Left lung (tissue), 10 donors: ENCODE results near the gene RBFOX2. TPM values are rescaled to one million over a fixed set of nuclear protein-coding genes. Genes with fewer than 3 reads are reported as not detected.
A peak's percentile ranks its signal among the peaks of the same experiment; 100 is the strongest.

Experiments used
- ATAC-seq: fragments of 200-7000 bp; cut with Tn5 transposase; one replicate; pipeline ENCODE4 v1.9.1; 2020; ENCODE audit warnings: moderate library complexity
- DNase-seq, 4 donors: peaks; one replicate each; pipeline ENCODE4 v3.0.0-alpha.2; 2013 to 2020
- H3K27ac ChIP-seq, 2 donors: fragments of 200-600 bp; sonication (generic) in 1 of 2; one replicate each; pipeline versions ENCODE4 v1.5.0 to v1.8.0; 2020 to 2021
- H3K27me3 ChIP-seq, 2 donors: fragments of 200-600 bp; sonication (generic) in 1 of 2; one replicate each; pipeline versions ENCODE4 v1.5.0 to v1.8.0; 2020 to 2021
- H3K36me3 ChIP-seq, 2 donors: fragments of 200-600 bp; sonication (generic) in 1 of 2; one replicate each; pipeline versions ENCODE4 v1.5.0 to v1.8.0; 2020 to 2021
- H3K4me1 ChIP-seq, 2 donors: fragments of 200-600 bp; one replicate each; pipeline ENCODE4 v1.8.0; 2021
- H3K4me3 ChIP-seq, 2 donors: fragments of 200-600 bp; sonication (generic) in 1 of 2; one replicate each; pipeline versions ENCODE4 v1.5.0 to v1.8.0; 2020 to 2021; ENCODE audit warnings: mild to moderate bottlenecking in 1 of 2
- H3K9me3 ChIP-seq, 2 donors: fragments of 200-600 bp; sonication (generic) in 1 of 2; one replicate each; pipeline versions ENCODE4 v1.5.0 to v1.8.0; 2020 to 2021
- intact Hi-C, 2 donors: fragments of 100-400 bp; cut with DNase I; formaldehyde crosslinking; loops; one replicate each; pipeline versions ENCODE4 v1.11.2 to v1.14.2; 2022
- polyA plus RNA-seq, 6 donors: library from polyadenylated mRNA; unstranded; fragments of 120-200 nt; gene quantifications; one replicate each; pipeline ENCODE4 v1.2.1, GENCODE V29; 2013; ENCODE audit not compliant: insufficient read length in 6 of 6
- total RNA-seq, 2 donors: library from RNA; stranded (reverse); fragmentation: NEBNext Ultra II Directional; extraction: Animal tissue kit (Norgen Biotek cat#: 25700); gene quantifications; one replicate each; pipeline ENCODE4 v1.2.1, GENCODE V29; 2021
- TF ChIP-seq, protein P1 (sequence below), 2 donors: fragments of 200-600 bp; sonication (generic) in 1 of 2; IDR thresholded peaks; one replicate each; pipeline versions ENCODE4 v1.5.0 to v1.8.0; 2021; ENCODE audit warnings: antibody characterized with exemption in 2 of 2
- donor health status: DM: no; HTN: yes; CAD: no.
- donor health status: DM: no; HTN: no; CAD: no.

Gene RBFOX2
- total and polyA plus RNA-seq, 8 donors, result 63.1 to 171 (median 154) TPM

DNA sequence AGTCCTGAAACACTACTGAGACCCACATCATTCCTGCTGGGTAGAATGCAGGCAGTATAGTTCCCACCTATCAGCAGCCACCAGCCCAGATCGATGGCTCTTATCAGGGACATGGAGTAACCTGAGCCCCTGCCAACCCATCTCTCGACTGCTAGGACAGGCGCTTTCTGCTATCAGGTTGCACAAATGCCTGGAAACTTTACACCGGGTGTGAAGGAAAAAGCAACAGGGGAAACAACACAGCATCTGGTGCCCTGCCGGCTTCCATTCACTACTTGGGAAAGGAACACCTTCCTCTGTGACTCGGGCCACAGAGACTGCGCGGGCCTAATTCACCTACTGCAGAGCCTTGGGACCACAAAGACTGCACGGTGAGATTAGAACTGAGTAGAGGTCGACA lies 18.5 kb downstream of the RBFOX2 start:
- DNase-seq (no peak), ATAC-seq (no peak)
- intact Hi-C loops, result no loop called here
- Histone ChIP-seq H3K4me1 (peaks cover 8 to 17% of the 10 kb centered on the region in 2 donors), H3K27ac (no peak overlapping the region), H3K9me3 (no peaks in the 10 kb centered on the region), H3K27me3 (no peaks in the 10 kb centered on the region), H3K4me3 (no peak overlapping the region), H3K36me3 (no peaks in the 10 kb centered on the region)
- TF ChIP-seq, protein P1, sequence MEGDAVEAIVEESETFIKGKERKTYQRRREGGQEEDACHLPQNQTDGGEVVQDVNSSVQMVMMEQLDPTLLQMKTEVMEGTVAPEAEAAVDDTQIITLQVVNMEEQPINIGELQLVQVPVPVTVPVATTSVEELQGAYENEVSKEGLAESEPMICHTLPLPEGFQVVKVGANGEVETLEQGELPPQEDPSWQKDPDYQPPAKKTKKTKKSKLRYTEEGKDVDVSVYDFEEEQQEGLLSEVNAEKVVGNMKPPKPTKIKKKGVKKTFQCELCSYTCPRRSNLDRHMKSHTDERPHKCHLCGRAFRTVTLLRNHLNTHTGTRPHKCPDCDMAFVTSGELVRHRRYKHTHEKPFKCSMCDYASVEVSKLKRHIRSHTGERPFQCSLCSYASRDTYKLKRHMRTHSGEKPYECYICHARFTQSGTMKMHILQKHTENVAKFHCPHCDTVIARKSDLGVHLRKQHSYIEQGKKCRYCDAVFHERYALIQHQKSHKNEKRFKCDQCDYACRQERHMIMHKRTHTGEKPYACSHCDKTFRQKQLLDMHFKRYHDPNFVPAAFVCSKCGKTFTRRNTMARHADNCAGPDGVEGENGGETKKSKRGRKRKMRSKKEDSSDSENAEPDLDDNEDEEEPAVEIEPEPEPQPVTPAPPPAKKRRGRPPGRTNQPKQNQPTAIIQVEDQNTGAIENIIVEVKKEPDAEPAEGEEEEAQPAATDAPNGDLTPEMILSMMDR (IDR thresholded peaks at IDR 0.05), result no peak

DNA sequence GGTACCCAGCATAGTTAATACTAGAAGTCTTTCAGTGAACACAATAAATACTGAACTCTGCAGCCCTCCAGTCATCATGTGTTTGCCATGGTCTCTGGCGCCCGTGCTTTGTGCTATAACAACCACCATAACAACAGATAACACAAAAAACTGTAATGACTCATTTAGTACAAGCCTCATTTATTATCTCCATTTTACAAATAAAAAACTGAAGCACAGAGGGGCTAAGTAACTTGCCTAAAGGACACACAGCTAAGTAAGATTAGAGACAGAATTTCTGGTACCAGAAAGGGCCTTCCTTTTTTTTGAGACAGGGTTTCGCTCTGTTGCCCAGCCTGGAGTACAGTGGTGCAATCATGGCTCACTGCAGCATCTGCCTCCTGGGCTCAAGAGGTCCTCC lies 19.5 kb downstream of the RBFOX2 start:
- H3K9me3 ChIP-seq, result no peaks in the 10 kb centered on the region
- H3K4me1 ChIP-seq, result peaks cover 5 to 8% of the 10 kb centered on the region in 2 donors
- H3K4me3 ChIP-seq, result no peak overlapping the region
- TF ChIP-seq, protein P1 (IDR thresholded peaks at IDR 0.05), result no peak
- intact Hi-C loops, result no loop called here
- H3K27ac ChIP-seq, result no peak overlapping the region
- no peaks in the 10 kb centered on the region for H3K27me3 ChIP-seq
- no peaks in the 10 kb centered on the region for H3K36me3 ChIP-seq
- no peak for DNase-seq
- peak; percentile 47 for ATAC-seq

DNA sequence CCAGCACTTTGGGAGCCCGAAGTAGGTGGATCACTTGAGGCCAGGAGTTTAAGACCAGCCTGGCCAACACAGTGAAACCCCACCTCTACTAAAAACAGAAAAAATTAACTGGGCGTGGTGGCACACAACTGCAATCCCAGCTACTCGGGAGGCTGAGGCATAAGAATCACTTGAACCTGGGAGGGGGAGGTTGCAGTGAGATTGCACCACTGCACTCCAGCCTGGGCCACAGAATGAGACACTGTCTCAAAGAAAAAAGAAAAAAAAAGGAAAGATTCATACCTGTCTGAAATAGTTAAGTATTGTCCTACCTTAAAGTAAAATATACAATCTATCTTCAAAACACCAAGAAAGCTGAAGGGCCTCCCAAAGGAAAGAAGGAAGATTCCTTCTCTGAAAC lies 20.1 kb downstream of the RBFOX2 start:
- H3K27ac ChIP-seq, result no peak overlapping the region

DNA sequence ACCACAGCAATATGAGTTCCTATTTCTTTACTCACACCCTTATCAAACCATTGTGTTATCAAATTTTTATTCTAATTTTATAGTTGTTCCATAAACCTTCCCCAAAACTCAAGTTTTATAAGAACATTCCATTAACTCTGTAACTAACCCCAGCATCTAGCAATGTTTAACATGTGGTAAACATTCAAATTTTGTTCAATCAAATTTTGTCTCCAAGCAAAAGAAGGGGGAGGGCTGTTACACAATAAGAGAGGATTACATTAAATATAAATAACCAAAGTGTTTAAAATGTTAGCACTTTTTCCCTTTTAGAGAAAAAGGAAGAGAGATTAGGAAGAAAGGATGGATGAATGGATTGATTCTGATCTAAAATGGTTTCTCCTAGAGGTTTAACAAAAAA lies 20.5 kb downstream of the RBFOX2 start:
- intact Hi-C loops, result no loop called here
- no peak for ATAC-seq

More for the DNA sequence above, 20.1 kb downstream of the RBFOX2 start:
- Histone ChIP-seq H3K36me3 (no peaks in the 10 kb centered on the region), H3K4me3 (no peak overlapping the region), H3K27me3 (no peaks in the 10 kb centered on the region), H3K4me1 (peaks cover 5 to 8% of the 10 kb centered on the region in 2 donors), H3K9me3 (no peaks in the 10 kb centered on the region)
- ATAC-seq (peak; percentile 26), DNase-seq (no peak)
- TF ChIP-seq, protein P1 (IDR thresholded peaks at IDR 0.05), result no peak
- intact Hi-C loops, result no loop called here

DNA sequence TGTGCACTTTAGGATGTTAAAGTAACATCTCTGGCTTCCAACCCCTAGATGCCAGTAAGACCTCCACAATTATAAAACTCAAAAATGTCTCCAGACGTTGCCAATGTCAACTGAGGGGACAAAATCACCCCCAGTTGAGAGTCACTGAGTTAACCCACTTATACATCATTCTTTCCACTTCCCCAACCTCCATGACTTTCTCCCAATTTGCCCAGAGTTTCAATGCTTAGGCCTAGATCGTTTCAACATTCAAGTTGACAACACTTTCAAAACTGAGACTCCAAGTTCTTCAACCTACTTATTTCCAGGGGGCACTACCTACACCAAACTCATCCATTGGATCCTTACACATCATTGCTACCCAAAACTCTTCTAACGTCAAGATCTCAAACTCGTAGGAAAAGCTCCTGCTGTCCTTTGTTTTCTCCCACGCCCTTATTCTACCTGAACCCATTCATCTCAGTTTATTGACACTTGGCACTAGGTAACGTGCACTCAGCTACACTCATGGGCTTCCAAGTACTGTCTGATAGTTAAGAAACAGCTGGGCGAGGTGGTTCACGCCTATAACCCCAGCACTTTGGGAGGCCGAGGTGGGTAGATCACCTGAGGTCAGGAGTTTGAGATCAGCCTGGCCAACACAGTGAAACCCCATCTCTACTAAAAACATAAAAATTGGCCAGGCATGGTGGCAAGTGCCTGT lies 24.5 kb downstream of the RBFOX2 start:
- ATAC-seq, result peak; percentile 55
- Histone ChIP-seq H3K27ac (no peak overlapping the region), H3K4me3 (no peak overlapping the region), H3K27me3 (no peaks in the 10 kb centered on the region), H3K9me3 (no peaks in the 10 kb centered on the region), H3K36me3 (no peaks in the 10 kb centered on the region), H3K4me1 (peaks cover 0 to 2% of the 10 kb centered on the region in 2 donors)
- intact Hi-C loops, result no loop called here
- TF ChIP-seq, protein P1 (IDR thresholded peaks at IDR 0.05), result no peak
- no peak for DNase-seq

More for the DNA sequence above, 20.5 kb downstream of the RBFOX2 start:
- H3K4me1 ChIP-seq, result peaks cover 5 to 8% of the 10 kb centered on the region in 2 donors
- no peaks in the 10 kb centered on the region for H3K9me3 ChIP-seq
- no peak for DNase-seq
- no peaks in the 10 kb centered on the region for H3K27me3 ChIP-seq
- H3K27ac ChIP-seq, result no peak overlapping the region
- no peak overlapping the region for H3K4me3 ChIP-seq
- TF ChIP-seq, protein P1 (IDR thresholded peaks at IDR 0.05), result no peak
- no peaks in the 10 kb centered on the region for H3K36me3 ChIP-seq
